Duodenal mucosa (tissue), 2 donors: Measurements from ENCODE around the gene STXBP6.

ENCODE experiments used
- H3K27ac ChIP-seq: one replicate; pipeline ENCODE4 v1.7.0; 2013; ENCODE audit warnings: low read depth, low read length
- H3K27me3 ChIP-seq, 2 donors: one replicate each; pipeline ENCODE4 v1.7.0; 2013; ENCODE audit warnings: low read length in 2 of 2, control low read depth in 1 of 2; ENCODE audit not compliant: insufficient read depth in 2 of 2, control insufficient read depth in 1 of 2
- H3K36me3 ChIP-seq, 2 donors: one replicate each; pipeline ENCODE4 v1.7.0; 2013; ENCODE audit warnings: low read length in 2 of 2, control low read depth in 1 of 2; ENCODE audit not compliant: insufficient read depth in 2 of 2, control insufficient read depth in 1 of 2
- H3K4me1 ChIP-seq, 2 donors: one replicate each; pipeline ENCODE4 v1.7.0; 2013; ENCODE audit warnings: low read length in 2 of 2, control low read depth in 1 of 2; ENCODE audit not compliant: insufficient read depth in 2 of 2, control insufficient read depth in 1 of 2
- H3K4me3 ChIP-seq, 2 donors: one replicate each; pipeline ENCODE4 v1.7.0; 2013; ENCODE audit warnings: low read length in 2 of 2, low read depth in 1 of 2
- H3K9ac ChIP-seq, 2 donors: one replicate each; pipeline ENCODE4 v1.7.0; 2013; ENCODE audit warnings: low read length in 2 of 2, low read depth in 1 of 2
- H3K9me3 ChIP-seq, 2 donors: one replicate each; pipeline ENCODE4 v1.7.0; 2013; ENCODE audit warnings: low read length in 2 of 2, control low read depth in 1 of 2; ENCODE audit not compliant: control insufficient read depth in 1 of 2

Gene STXBP6

DNA sequence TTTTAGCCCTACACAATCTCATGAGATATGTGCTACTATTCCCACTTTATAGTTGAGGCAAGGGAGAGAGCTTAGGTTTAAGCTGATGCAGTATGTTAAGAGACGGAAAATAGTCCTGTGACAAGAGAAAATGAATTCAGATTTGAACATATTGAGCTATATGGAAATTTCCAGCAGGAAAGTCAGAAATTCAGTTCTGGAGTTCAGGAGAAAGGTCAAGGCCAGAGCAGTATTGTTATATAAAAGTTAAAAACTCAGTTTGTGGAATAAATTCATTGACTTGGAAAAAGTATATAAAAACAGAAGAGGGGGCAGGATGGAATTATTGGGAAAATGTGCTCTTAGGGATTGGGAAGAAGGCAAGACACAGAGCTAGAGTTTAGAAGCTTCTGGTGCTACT, 248.9 kb downstream of the STXBP6 start:
- H3K36me3 ChIP-seq, result no peaks in the 10 kb centered on the region
- H3K27me3 ChIP-seq, result no peaks in the 10 kb centered on the region

DNA sequence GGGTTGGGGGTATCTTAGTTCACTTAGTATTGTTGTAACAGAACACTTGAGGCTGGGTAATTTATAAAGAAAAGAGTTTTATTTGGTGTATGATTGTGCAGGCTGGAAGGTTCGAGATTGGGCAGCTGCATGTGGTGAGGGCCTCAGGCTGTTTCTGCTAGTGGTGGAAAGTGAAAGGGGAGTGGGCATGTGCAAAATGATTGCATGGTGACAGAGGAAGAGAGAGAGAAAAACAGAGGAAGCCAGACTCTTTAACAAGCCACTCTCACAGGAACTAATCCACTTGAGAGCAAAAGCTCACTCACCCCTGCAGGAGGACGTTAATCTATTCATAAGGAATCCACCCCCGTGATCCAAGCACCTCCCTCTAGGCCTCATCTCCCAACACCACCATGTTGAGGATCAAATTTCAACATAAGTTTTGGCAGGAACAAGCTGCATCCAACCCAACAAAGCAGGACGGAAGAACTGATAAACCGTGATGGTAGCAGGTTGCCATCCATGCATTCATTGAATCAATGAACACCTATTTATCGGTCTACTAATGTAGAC, 251.0 kb downstream of the STXBP6 start:
- H3K36me3 ChIP-seq, result no peaks in the 10 kb centered on the region
- no peak overlapping the region for H3K4me3 ChIP-seq
- no peaks in the 10 kb centered on the region for H3K27me3 ChIP-seq
- H3K4me1 ChIP-seq, result no peaks in the 10 kb centered on the region
- no peak overlapping the region for H3K27ac ChIP-seq
- no peaks in the 10 kb centered on the region for H3K9me3 ChIP-seq
- H3K9ac ChIP-seq, result no peak overlapping the region

More for the DNA sequence above, 248.9 kb downstream of the STXBP6 start:
- H3K9me3 ChIP-seq, result no peaks in the 10 kb centered on the region
- H3K4me3 ChIP-seq, result no peak overlapping the region
- peaks cover 10% of the 10 kb centered on the region in 2 donors for H3K4me1 ChIP-seq
- no peak overlapping the region for H3K27ac ChIP-seq
- no peak overlapping the region for H3K9ac ChIP-seq

DNA sequence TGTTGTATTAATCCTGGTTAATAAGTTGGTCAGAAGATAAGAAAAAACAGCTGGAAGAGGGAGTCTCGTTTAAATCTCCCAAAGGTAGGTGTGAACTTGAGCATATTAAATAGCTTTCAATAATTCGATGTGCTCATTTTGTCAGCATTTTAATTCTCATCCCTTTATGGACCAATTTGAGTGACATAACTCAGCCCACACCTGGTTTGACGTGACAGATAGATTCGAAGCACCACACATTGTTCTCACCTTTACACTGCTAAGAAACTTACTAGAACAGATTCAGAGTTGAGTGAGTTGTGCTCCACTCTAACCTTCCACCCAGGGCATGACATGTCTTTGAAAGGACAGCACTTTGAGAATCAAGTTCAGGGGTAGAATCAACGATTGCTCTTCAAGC, 254.5 kb downstream of the STXBP6 start:
- no peak overlapping the region for H3K9ac ChIP-seq
- H3K4me3 ChIP-seq, result no peak overlapping the region
- no peaks in the 10 kb centered on the region for H3K9me3 ChIP-seq
- no peaks in the 10 kb centered on the region for H3K36me3 ChIP-seq
- H3K4me1 ChIP-seq, result no peaks in the 10 kb centered on the region
- H3K27me3 ChIP-seq, result no peaks in the 10 kb centered on the region
- H3K27ac ChIP-seq, result no peak overlapping the region

DNA sequence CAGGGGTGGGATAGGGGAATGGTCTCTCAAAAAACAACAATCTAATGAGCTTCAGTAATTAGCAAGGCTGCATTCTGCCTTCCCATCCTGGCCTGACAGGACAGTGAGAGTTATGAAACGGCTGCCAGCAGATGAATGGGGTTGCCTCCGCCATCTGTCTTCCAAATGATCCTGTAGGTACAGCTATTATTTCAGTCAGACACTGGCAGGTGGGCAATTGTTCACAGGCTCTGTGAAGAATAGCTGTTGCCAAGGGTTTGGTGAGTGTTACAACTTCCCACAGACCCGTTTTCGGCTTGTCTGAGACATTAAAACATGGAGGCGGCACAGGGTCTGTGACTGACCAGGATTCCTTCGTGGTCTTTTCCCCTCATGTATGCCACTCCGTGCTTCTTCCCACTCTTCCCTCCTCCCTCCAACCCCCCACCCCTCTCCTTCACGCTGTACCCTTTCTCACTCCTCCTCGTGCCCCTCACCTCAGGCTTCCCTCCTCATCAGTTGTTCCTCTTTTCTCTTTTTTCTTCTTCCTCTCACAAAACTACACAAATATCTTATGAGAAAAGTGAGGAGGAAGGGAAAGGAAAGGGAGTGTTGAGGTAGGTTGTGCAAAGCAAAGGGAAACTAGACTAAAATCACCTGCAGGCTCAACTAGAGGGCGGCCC, 255.2 kb downstream of the STXBP6 start:
- no peaks in the 10 kb centered on the region for H3K36me3 ChIP-seq
- H3K9me3 ChIP-seq, result no peaks in the 10 kb centered on the region
- no peaks in the 10 kb centered on the region for H3K27me3 ChIP-seq
- H3K9ac ChIP-seq, result no peak overlapping the region
- no peak overlapping the region for H3K27ac ChIP-seq
- no peaks in the 10 kb centered on the region for H3K4me1 ChIP-seq
- H3K4me3 ChIP-seq, result no peak overlapping the region

DNA sequence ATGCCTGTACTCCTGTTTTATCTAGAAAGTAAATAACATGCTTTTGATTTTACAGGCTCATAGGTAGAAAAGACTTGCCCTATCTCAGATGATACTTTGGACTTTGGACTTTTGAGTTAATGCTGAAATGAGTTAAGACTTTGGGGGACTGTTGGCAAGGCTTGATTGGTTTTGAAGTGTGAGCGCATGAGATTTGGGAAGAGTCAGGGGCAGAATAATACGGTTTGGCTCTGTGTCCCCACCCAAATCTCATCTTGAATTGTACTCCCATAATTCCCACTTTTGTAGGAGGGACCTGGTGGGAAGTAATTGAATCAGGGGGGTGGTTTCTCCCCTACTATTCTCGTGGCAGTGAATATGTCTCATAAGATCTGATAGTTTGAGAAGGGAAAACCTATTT, 259.8 kb downstream of the STXBP6 start:
- H3K4me1 ChIP-seq, result peaks cover 4 to 7% of the 10 kb centered on the region in 2 donors
- H3K27ac ChIP-seq, result no peak overlapping the region
- no peaks in the 10 kb centered on the region for H3K27me3 ChIP-seq
- no peak overlapping the region for H3K4me3 ChIP-seq
- no peaks in the 10 kb centered on the region for H3K9me3 ChIP-seq
- H3K9ac ChIP-seq, result no peak overlapping the region
- no peaks in the 10 kb centered on the region for H3K36me3 ChIP-seq

DNA sequence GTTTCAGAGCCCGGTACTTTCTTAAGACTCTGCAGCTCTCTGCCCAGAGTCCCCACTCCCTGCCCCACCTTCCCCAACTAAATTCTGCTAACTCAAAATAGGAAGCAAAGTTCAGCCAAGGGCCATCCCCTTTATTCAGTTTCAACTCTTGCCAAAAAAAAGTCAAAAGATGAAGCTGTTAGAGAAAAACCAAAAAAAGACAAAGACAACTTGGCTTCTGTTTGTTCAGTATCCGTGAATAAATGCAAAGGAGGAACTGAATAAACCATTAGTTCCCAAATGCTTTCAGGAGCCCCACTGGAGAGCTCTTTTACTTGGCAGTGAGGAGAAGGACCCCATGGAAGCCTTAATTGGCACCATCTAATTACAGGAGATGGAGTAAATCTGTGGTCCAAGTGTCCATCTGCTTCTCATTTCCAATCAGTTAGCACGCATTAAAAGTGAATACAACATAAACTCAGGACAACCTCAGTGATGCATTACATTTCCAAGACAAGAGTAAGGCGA, 260.5 kb downstream of the STXBP6 start:
- H3K27ac ChIP-seq, result no peak overlapping the region
- no peak overlapping the region for H3K4me3 ChIP-seq
- H3K27me3 ChIP-seq, result no peaks in the 10 kb centered on the region
- H3K9me3 ChIP-seq, result no peaks in the 10 kb centered on the region
- peaks cover 4 to 7% of the 10 kb centered on the region in 2 donors for H3K4me1 ChIP-seq
- no peak overlapping the region for H3K9ac ChIP-seq
- H3K36me3 ChIP-seq, result no peaks in the 10 kb centered on the region

DNA sequence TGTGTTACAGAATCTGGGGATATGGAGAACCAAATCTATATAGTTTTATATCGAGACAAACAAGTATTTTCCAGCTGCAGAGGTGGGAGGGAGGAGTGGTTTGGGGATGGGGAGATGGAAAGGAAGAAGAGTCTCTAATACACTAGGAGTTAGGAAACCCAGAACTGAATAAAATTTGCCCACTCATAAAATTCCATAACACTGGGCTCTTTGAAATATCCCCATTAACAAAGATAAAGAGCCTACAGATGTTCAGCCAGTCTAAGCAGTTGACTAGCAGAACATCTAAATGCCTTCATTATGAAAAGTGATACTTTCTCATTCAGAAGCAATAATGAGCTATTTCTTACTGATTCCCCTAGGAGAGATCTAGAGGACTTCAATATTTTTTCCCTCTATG, 264.2 kb downstream of the STXBP6 start:
- Histone ChIP-seq H3K36me3 (no peaks in the 10 kb centered on the region), H3K27me3 (no peaks in the 10 kb centered on the region), H3K27ac (no peak overlapping the region), H3K9ac (no peak overlapping the region), H3K9me3 (no peaks in the 10 kb centered on the region), H3K4me3 (no peak overlapping the region), H3K4me1 (peaks cover 4 to 7% of the 10 kb centered on the region in 2 donors)

DNA sequence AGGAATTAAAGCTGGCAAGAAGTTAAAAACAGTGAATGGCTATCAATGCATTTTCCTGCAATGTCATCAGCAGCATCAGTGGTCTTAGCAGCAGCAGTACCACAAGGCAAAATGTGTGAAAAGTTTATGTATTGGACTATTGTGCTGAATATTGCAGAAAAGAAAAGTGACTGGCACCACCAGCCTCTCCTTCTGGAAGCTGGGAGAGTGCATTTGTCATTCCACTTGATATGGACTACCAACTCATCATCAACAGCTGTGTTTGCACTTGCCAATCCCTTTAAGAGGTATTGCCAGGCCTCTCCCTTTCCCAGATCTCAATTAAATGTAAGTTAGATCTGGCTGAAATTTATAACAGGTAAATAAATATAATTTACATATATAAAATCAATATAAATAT, 265.0 kb downstream of the STXBP6 start:
- H3K9ac ChIP-seq, result no peak overlapping the region
- no peak overlapping the region for H3K4me3 ChIP-seq
- H3K27ac ChIP-seq, result no peak overlapping the region
- no peaks in the 10 kb centered on the region for H3K9me3 ChIP-seq
- peaks cover 4 to 7% of the 10 kb centered on the region in 2 donors for H3K4me1 ChIP-seq
- no peaks in the 10 kb centered on the region for H3K27me3 ChIP-seq
- no peaks in the 10 kb centered on the region for H3K36me3 ChIP-seq

DNA sequence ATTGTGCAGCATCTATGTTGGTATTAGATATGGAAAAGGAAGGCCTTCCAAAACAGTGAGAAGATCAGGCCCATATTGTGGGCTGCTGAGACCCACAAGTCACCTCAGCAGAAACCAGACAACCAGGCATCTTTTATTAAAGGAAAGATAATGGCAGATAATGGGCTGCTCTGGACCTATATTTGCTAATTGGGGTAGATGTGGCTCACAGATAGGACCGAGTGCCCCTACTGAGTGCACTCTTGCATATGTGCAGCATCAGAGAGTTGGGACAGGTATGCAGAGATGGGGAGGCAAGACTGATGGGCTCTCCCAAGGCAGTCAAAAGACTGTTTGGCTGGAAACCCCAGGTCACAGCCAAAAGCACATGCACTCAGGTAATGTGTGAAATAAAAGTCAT, 266.2 kb downstream of the STXBP6 start:
- H3K27ac ChIP-seq, result no peak overlapping the region
- H3K27me3 ChIP-seq, result no peaks in the 10 kb centered on the region
- no peak overlapping the region for H3K4me3 ChIP-seq
- H3K36me3 ChIP-seq, result no peaks in the 10 kb centered on the region
- peaks cover 0 to 7% of the 10 kb centered on the region in 2 donors for H3K4me1 ChIP-seq
- H3K9ac ChIP-seq, result no peak overlapping the region
- no peaks in the 10 kb centered on the region for H3K9me3 ChIP-seq

DNA sequence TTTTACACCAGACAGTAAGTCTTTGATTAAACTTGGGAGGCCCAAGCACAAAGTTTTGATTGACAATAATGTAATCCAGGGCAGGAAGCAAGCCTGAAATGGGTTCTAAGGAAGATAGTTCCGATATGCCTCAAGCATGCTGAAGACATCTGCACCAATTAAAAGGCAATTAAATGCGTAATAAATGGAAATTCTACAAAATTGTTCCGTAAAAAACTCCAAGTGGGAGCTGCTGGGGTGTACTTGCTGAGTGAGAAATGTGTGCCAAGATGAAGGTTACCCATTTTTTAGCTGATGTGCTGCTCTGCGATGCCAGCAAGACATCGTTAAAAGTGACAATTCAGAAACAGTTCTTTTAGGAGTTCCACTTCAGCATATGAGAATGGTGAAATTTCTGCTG, 269.7 kb downstream of the STXBP6 start:
- no peak overlapping the region for H3K9ac ChIP-seq

More for the DNA sequence above, 269.7 kb downstream of the STXBP6 start:
- no peak overlapping the region for H3K27ac ChIP-seq
- no peaks in the 10 kb centered on the region for H3K36me3 ChIP-seq
- H3K27me3 ChIP-seq, result no peaks in the 10 kb centered on the region
- no peaks in the 10 kb centered on the region for H3K4me1 ChIP-seq
- no peak overlapping the region for H3K4me3 ChIP-seq
- no peaks in the 10 kb centered on the region for H3K9me3 ChIP-seq
